HepG2 (cell line): Measurements from ENCODE around the gene SLC17A9. TPM values are rescaled to one million over a fixed set of nuclear protein-coding genes. Genes with fewer than 3 reads are reported as not detected.
"Not testable (repeated sequence)": the region's sequence is repeated elsewhere in the genome, so short reads cannot be mapped to it uniquely, and the experiment has no call there.

ENCODE experiments used
- ATF3 ChIP-seq: sonication (generic); formaldehyde crosslinking; IDR thresholded peaks from 2 replicates; pipeline ENCODE4 v1.4.0; 2020; ENCODE audit warnings: missing genetic modification reagents
- DNMT1 ChIP-seq: sonication (generic); formaldehyde crosslinking; IDR thresholded peaks from 2 replicates; pipeline ENCODE4 v1.5.1; 2020; ENCODE audit warnings: mild to moderate bottlenecking, missing genetic modification reagents
- HMGXB3 ChIP-seq: sonication (generic); formaldehyde crosslinking; IDR thresholded peaks from 2 replicates; pipeline ENCODE4 v1.4.0; 2020; ENCODE audit warnings: missing genetic modification reagents, borderline replicate concordance
- IRF9 ChIP-seq: sonication (generic); formaldehyde crosslinking; IDR thresholded peaks from 2 replicates; pipeline ENCODE4 v1.8.0; 2022; ENCODE audit warnings: missing genetic modification reagents, mild to moderate bottlenecking, borderline replicate concordance
- JUN ChIP-seq: sonication (generic); formaldehyde crosslinking; IDR thresholded peaks from 2 replicates; pipeline ENCODE4 v1.4.0; 2020; ENCODE audit warnings: mild to moderate bottlenecking, missing genetic modification reagents
- KDM5B ChIP-seq: sonication (generic); formaldehyde crosslinking; IDR thresholded peaks from 2 replicates; pipeline ENCODE4 v1.4.0; 2020; ENCODE audit warnings: missing genetic modification reagents, mild to moderate bottlenecking, borderline replicate concordance
- MAZ ChIP-seq, 2 experiments: sonication (generic) in 1 of 2; formaldehyde crosslinking in 1 of 2; IDR thresholded peaks; 2 replicates each; pipeline versions ENCODE4 v1.5.0 to v1.6.1; 2012 to 2020; ENCODE audit warnings: low read depth in 2 of 2, mild to moderate bottlenecking in 2 of 2, borderline replicate concordance in 1 of 2, improper control_type of control experiment in 1 of 2, low read length in 1 of 2, missing genetic modification reagents in 1 of 2, moderate library complexity in 1 of 2
- PITX1 ChIP-seq: sonication (generic); formaldehyde crosslinking; IDR thresholded peaks from 2 replicates; pipeline ENCODE4 v1.5.1; 2020; ENCODE audit warnings: mild to moderate bottlenecking, missing genetic modification reagents
- RBM39 ChIP-seq: fragments of 200-400 bp; formaldehyde crosslinking; IDR thresholded peaks from one replicate; pipeline ENCODE4 v1.6.1; 2018; ENCODE audit warnings: antibody characterized with exemption, mild to moderate bottlenecking, low read depth, low read length; ENCODE audit not compliant: poor library complexity, severe bottlenecking
- SMARCC2 ChIP-seq: fragments of 450-650 bp; IDR thresholded peaks from 2 replicates; pipeline ENCODE4 v1.6.1; 2017; ENCODE audit warnings: antibody characterized with exemption, mild to moderate bottlenecking
- ZNF264 ChIP-seq: sonication (generic); formaldehyde crosslinking; IDR thresholded peaks from 2 replicates; pipeline ENCODE4 v1.4.0; 2020; ENCODE audit warnings: missing genetic modification reagents
- ZNF280D ChIP-seq: sonication (generic); formaldehyde crosslinking; IDR thresholded peaks from 2 replicates; pipeline ENCODE4 v1.5.1; 2020; ENCODE audit warnings: mild to moderate bottlenecking, missing genetic modification reagents
- ZNF350 ChIP-seq: sonication (generic); formaldehyde crosslinking; IDR thresholded peaks from 2 replicates; pipeline ENCODE4 v1.4.0; 2020; ENCODE audit warnings: mild to moderate bottlenecking, low read depth, missing genetic modification reagents, borderline replicate concordance
- ZNF460 ChIP-seq: sonication (generic); formaldehyde crosslinking; IDR thresholded peaks from 2 replicates; pipeline ENCODE4 v1.5.1; 2020; ENCODE audit warnings: missing genetic modification reagents, mild to moderate bottlenecking, borderline replicate concordance
- ZNF691 ChIP-seq: sonication (generic); formaldehyde crosslinking; IDR thresholded peaks from 2 replicates; pipeline ENCODE4 v1.4.0; 2020; ENCODE audit warnings: missing genetic modification reagents, low read depth, mild to moderate bottlenecking, borderline replicate concordance
- ZNF740 ChIP-seq: sonication (generic); formaldehyde crosslinking; IDR thresholded peaks from 2 replicates; pipeline ENCODE4 v1.4.0; 2020; ENCODE audit warnings: missing genetic modification reagents
- polyA plus RNA-seq, 8 experiments: library from polyadenylated mRNA; depleted of rRNA in 3 of 8; stranded (reverse) in 7 of 8; unstranded in 1 of 8; fragments of >200 nt; fragmentation: Illumina TruSeq in 4 of 8; extraction: Trizol in 4 of 8; gene quantifications; 2 replicates each; pipeline versions ENCODE4 v1.2.1 to v1.2.3, GENCODE V29; 2011 to 2016; ENCODE audit warnings: low read depth in 4 of 8, missing spikeins in 1 of 8, mixed read lengths in 1 of 8; ENCODE audit not compliant: insufficient read depth in 1 of 8
- total RNA-seq, 5 experiments: library from RNA; depleted of rRNA; stranded (reverse); fragments of >200 nt; fragmentation: Illumina TruSeq; extraction: Trizol; gene quantifications; 2 replicates each; pipeline ENCODE4 v1.2.3, GENCODE V29; 2016; ENCODE audit warnings: low read depth in 1 of 5

Gene SLC17A9
- total and polyA plus RNA-seq, 2 of the 13 experiments (the other 11 are each of a cell fraction or from before 2014, with no cell fraction given) = 110 to 191 TPM

- TF ChIP-seq ZNF280D (CRISPR knock-in tag) (peak; percentile 47; the same call in 1 of the 2 replicates), ZNF691 (CRISPR knock-in tag) (peak; percentile 45; the same call in 1 of the 2 replicates), DNMT1 (0 out of 2 replicates have a peak, but pooled peaks have one; percentile 42), PITX1 (CRISPR knock-in tag) (peak; percentile 6; the same call in 1 of the 2 replicates), IRF9 (CRISPR knock-in tag) (0 out of 2 replicates have a peak, but pooled peaks have one; percentile 53), KDM5B (0 out of 2 replicates have a peak, but pooled peaks have one; percentile 63), RBM39 (peak; percentile 63), JUN (CRISPR knock-in tag) (0 out of 2 replicates have a peak, but pooled peaks have one; percentile 23), ATF3 (CRISPR knock-in tag) (peak; percentile 86), HMGXB3 (CRISPR knock-in tag) (peak; percentile 36), ZNF460 (CRISPR knock-in tag) (peak; percentile 83; the same call in 1 of the 2 replicates), SMARCC2 (0 out of 2 replicates have a peak, but pooled peaks have one; percentile 18), ZNF264 (CRISPR knock-in tag) (peak; percentile 99), ZNF350 (CRISPR knock-in tag) (0 out of 2 replicates have a peak, but pooled peaks have one; percentile 67), MAZ (IDR thresholded peaks at IDR 0.05; ENCODE audit: borderline replicate concordance, low read depth, low read length) (0 out of 2 replicates have a peak, but pooled peaks have one; percentile 7), ZNF740 (CRISPR knock-in tag) (0 out of 2 replicates have a peak, but pooled peaks have one; percentile 29)
- not testable (repeated sequence) for TF ChIP-seq MAZ (CRISPR knock-in tag; IDR thresholded peaks at IDR 0.05; ENCODE audit: low read depth)
Measured at GRCh38 chr20:62923059-62923668, 29.3 kb upstream of the SLC17A9 start (continued).
